ENCODE measurements around the gene SLC5A12. TPM values are rescaled to one million over a fixed set of nuclear protein-coding genes. Genes with fewer than 3 reads are reported as not detected.

SLC5A12 gene
- total and polyA plus RNA-seq, 2 of the 4 experiments (the other 2 are of a cell fraction), result not detected

- H3K4me3 ChIP-seq (ENCODE audit: insufficient read depth, low read depth, low read length), result no peak overlapping the region
- no TSS peak for BruUV-seq (replicated peaks)
- no peak overlapping the region for H2BK5ac ChIP-seq (ENCODE audit: low read depth, low read length, poor library complexity, severe bottlenecking)
- no peak overlapping the region for H3K27ac ChIP-seq (ENCODE audit: insufficient read depth, low read length)
- ATAC-seq (ENCODE audit: low read depth) (no peak), DNase-seq (no peak)
- CTCF ChIA-PET, result no interaction called here
- H3K36me3 ChIP-seq (ENCODE audit: control insufficient read depth, insufficient read depth, low read length), result no peaks in the 10 kb centered on the region
- H3K9ac ChIP-seq (ENCODE audit: low read depth, low read length), result no peak overlapping the region
- POLR2A ChIA-PET (ENCODE audit: unreplicated experiment), result no interaction called here
- H3K18ac ChIP-seq (ENCODE audit: low read depth, low read length), result no peak overlapping the region
- no peak overlapping the region for H2BK15ac ChIP-seq (ENCODE audit: low read depth, low read length)
- H3K9me1 ChIP-seq (ENCODE audit: insufficient read depth, low read length), result no peaks in the 10 kb centered on the region
- no peak overlapping the region for H3K4ac ChIP-seq (ENCODE audit: low read depth, low read length)
- no peaks in the 10 kb centered on the region for H3K9me3 ChIP-seq (ENCODE audit: control insufficient read depth, insufficient read depth, low read length)
- no peak overlapping the region for H2AFZ ChIP-seq (replicated peaks; ENCODE audit: low read length, poor library complexity)
- no peaks in the 10 kb centered on the region for H3K79me1 ChIP-seq (ENCODE audit: low read depth in 1 of 2, low read length in 2 of 2)
- dilution Hi-C loops (cut with HindIII; ENCODE audit: low sequenced_read_pairs, unreplicated experiment) (no loop called here), in situ Hi-C loops (cut with MboI; ENCODE audit: low sequenced_read_pairs) (no loop called here), intact Hi-C loops (cut with micrococcal nuclease) (no loop called here)
- no peak overlapping the region for H3K56ac ChIP-seq (ENCODE audit: extremely low read depth, insufficient read depth, low read length)
- H4K91ac ChIP-seq (ENCODE audit: insufficient read depth, low read depth, low read length), result no peak overlapping the region
- H3K4me1 ChIP-seq (ENCODE audit: control insufficient read depth, insufficient read depth, low read length), result no peaks in the 10 kb centered on the region
- H2AK9ac ChIP-seq (replicated peaks; ENCODE audit: low read depth, low read length, poor library complexity), result no peak overlapping the region
- H2BK20ac ChIP-seq (ENCODE audit: low read depth, low read length), result no peak overlapping the region
- H4K20me1 ChIP-seq (ENCODE audit: insufficient read depth, low read length), result no peaks in the 10 kb centered on the region
- H3K14ac ChIP-seq (replicated peaks; ENCODE audit: low read depth, low read length), result no peak overlapping the region
- H2BK120ac ChIP-seq (ENCODE audit: low read depth, low read length), result no peak overlapping the region
- no CpG with 5 or more reads among the region's 5 CpGs for WGBS, 2 experiments (ENCODE audit: extremely low coverage in 2 of 2, insufficient read length in 1 of 2)
- H4K8ac ChIP-seq (ENCODE audit: low read depth in 2 of 2, low read length in 2 of 2), result no peak overlapping the region
- TF ChIP-seq MAZ (IDR thresholded peaks at IDR 0.05; ENCODE audit: borderline replicate concordance, low read depth, low read length), result no peak
- TF ChIP-seq CTCF (conservative IDR thresholded peaks at IDR 0.05; ENCODE audit: low read depth, low read length), result no peak
- no peak for TF ChIP-seq POLR2A (IDR thresholded peaks at IDR 0.05; ENCODE audit: low read depth, low read length)
- no peak for TF ChIP-seq NFE2L2 (IDR thresholded peaks at IDR 0.05; ENCODE audit: low read depth, low read length)
- no peak for TF ChIP-seq RCOR1 (IDR thresholded peaks at IDR 0.05; ENCODE audit: insufficient replicate concordance, low read length)
- no peak for TF ChIP-seq FOS (IDR thresholded peaks at IDR 0.05; ENCODE audit: low read depth, low read length)
- TF ChIP-seq MAFK (IDR thresholded peaks at IDR 0.05; ENCODE audit: low read depth, low read length), result no peak
- no peak for TF ChIP-seq RAD21 (IDR thresholded peaks at IDR 0.05; ENCODE audit: low read length)
- no peak for TF ChIP-seq MXI1 (IDR thresholded peaks at IDR 0.05; ENCODE audit: borderline replicate concordance, low read depth, low read length)
- no peak for TF ChIP-seq CHD1 (IDR thresholded peaks at IDR 0.05; ENCODE audit: low read depth, low read length)
- no peak for TF ChIP-seq USF2 (IDR thresholded peaks at IDR 0.05; ENCODE audit: low read depth, low read length)
- TF ChIP-seq SMC3 (IDR thresholded peaks at IDR 0.05; ENCODE audit: low read depth, low read length), result no peak
- TF ChIP-seq ELK1 (IDR thresholded peaks at IDR 0.05; ENCODE audit: borderline replicate concordance, low read depth, low read length), result no peak
- H2AK5ac ChIP-seq (ENCODE audit: low read depth, low read length), result no peak overlapping the region
- no peak overlapping the region for H3K23ac ChIP-seq (ENCODE audit: low read depth, low read length)
- H3K4me2 ChIP-seq (ENCODE audit: low read depth, low read length), result no peak overlapping the region
- H3K27me3 ChIP-seq (ENCODE audit: control insufficient read depth, insufficient read depth, low read length), result no peaks in the 10 kb centered on the region
- H4K5ac ChIP-seq (ENCODE audit: low read depth, low read length), result no peak overlapping the region
These were observed 9.4 kb downstream of the SLC5A12 start for GRCh38 chr11:26712497-26712896.

Data from IMR-90 (cell line).